Stimulated activated CD4-positive, alpha-beta T cell treated with anti-CD3 and anti-CD28 coated beads, Interleukin-12 subunit alpha, Interleukin-12 subunit beta, amount 100 ng/mL, for 24 hours (primary cell): ENCODE measurements around the gene RS1.

Source experiments
- DNase-seq, 2 experiments: peaks; one replicate each; pipeline ENCODE4 v3.0.0-alpha.2; 2020; ENCODE audit warnings: low read depth in 2 of 2

The RS1 gene

GRCh38 chrX:18668071-18668835, 3.7 kb downstream of the RS1 start:
- DNase-seq: no peak

GRCh38 chrX:18666614-18667013, 5.3 kb downstream of the RS1 start:
- DNase-seq: no peak

GRCh38 chrX:18664947-18665346, 7.0 kb downstream of the RS1 start:
- no peak for DNase-seq

- no peak for DNase-seq
These were observed 10.6 kb downstream of the RS1 start for GRCh38 chrX:18661273-18661672.

GRCh38 chrX:18654875-18655836, 16.8 kb downstream of the RS1 start:
- DNase-seq: no peak

- no peak for DNase-seq
These were observed 19.3 kb downstream of the RS1 start for GRCh38 chrX:18652636-18653035.

GRCh38 chrX:18650662-18651061, 21.2 kb downstream of the RS1 start:
- no peak for DNase-seq

- no peak for DNase-seq
These were observed 22.4 kb downstream of the RS1 start for GRCh38 chrX:18649498-18649951.

GRCh38 chrX:18647621-18648020, 24.3 kb downstream of the RS1 start:
- DNase-seq: no peak

- no peak for DNase-seq
These were observed 28.1 kb downstream of the RS1 start for GRCh38 chrX:18643853-18644252.

GRCh38 chrX:18643243-18643642, 28.7 kb downstream of the RS1 start:
- DNase-seq: no peak

GRCh38 chrX:18640686-18641085, 31.2 kb downstream of the RS1 start:
- DNase-seq: no peak

- DNase-seq: no peak
These were observed 32.6 kb downstream of the RS1 start for GRCh38 chrX:18639280-18639679.

- DNase-seq: no peak
These were observed 33.5 kb downstream of the RS1 start for GRCh38 chrX:18638398-18638797.

- no peak for DNase-seq
These were observed 41.0 kb downstream of the RS1 start for GRCh38 chrX:18630934-18631333.

- no peak for DNase-seq
These were observed 47.3 kb downstream of the RS1 start for GRCh38 chrX:18624599-18624998.

- no peak for DNase-seq
These were observed 51.6 kb downstream of the RS1 start for GRCh38 chrX:18620349-18620748.

- DNase-seq: no peak
These were observed 52.6 kb downstream of the RS1 start for GRCh38 chrX:18619288-18619687.

GRCh38 chrX:18617407-18617750, 54.5 kb downstream of the RS1 start:
- DNase-seq: no peak

- DNase-seq: no peak
These were observed 55.1 kb downstream of the RS1 start for GRCh38 chrX:18616688-18617406.

GRCh38 chrX:18613930-18614639, 57.8 kb downstream of the RS1 start:
- DNase-seq: no peak

- no peak for DNase-seq
These were observed 63.9 kb downstream of the RS1 start for GRCh38 chrX:18607966-18608365.
